ENCODE results near the gene FNDC3A. TPM values are rescaled to one million over a fixed set of nuclear protein-coding genes. Genes with fewer than 3 reads are reported as not detected.
"Not testable (repeated sequence)": the region's sequence is repeated elsewhere in the genome, so short reads cannot be mapped to it uniquely, and the experiment has no call there.

The FNDC3A gene
- total RNA-seq, 2 donors from 2014 or later = 35.3 to 39.0 TPM

GRCh38 chr13:49118455-49118854 lies 142.7 kb downstream of the FNDC3A start:
- not testable (repeated sequence) for H3K9me3 Mint-ChIP-seq; ATAC-seq; H3K4me3 Mint-ChIP-seq; DNase-seq (ENCODE audit: low spot score); H3K27me3 Mint-ChIP-seq; H3K27ac Mint-ChIP-seq
- Mint-ChIP-seq H3K36me3 (peaks cover 29% of the 10 kb centered on the region), H3K4me1 (ENCODE audit: low read depth in 2 of 2) (peaks cover 22 to 30% of the 10 kb centered on the region in 2 donors)

GRCh38 chr13:49124693-49125304 lies 149.1 kb downstream of the FNDC3A start:
- no peak for ATAC-seq
- peaks cover 8% of the 10 kb centered on the region for H3K36me3 Mint-ChIP-seq
- no peak overlapping the region for H3K4me3 Mint-ChIP-seq
- H3K27ac Mint-ChIP-seq = peak overlapping the region in 1 of 2 donors; percentile 26
- H3K27me3 Mint-ChIP-seq = no peaks in the 10 kb centered on the region
- peaks cover 23 to 25% of the 10 kb centered on the region in 2 donors for H3K4me1 Mint-ChIP-seq (ENCODE audit: low read depth in 2 of 2)
- peaks cover 4% of the 10 kb centered on the region for H3K9me3 Mint-ChIP-seq
- DNase-seq (ENCODE audit: low spot score) = no peak

- H3K27me3 Mint-ChIP-seq = no peaks in the 10 kb centered on the region
- peaks cover 19 to 21% of the 10 kb centered on the region in 2 donors for H3K4me1 Mint-ChIP-seq (ENCODE audit: low read depth in 2 of 2)
- ATAC-seq (no peak), DNase-seq (ENCODE audit: low spot score) (no peak)
- no peak overlapping the region for H3K4me3 Mint-ChIP-seq
- peaks cover 4% of the 10 kb centered on the region for H3K9me3 Mint-ChIP-seq
- H3K27ac Mint-ChIP-seq = no peak overlapping the region
- H3K36me3 Mint-ChIP-seq = peaks cover 6% of the 10 kb centered on the region
Measured at GRCh38 chr13:49125964-49126524, 150.3 kb downstream of the FNDC3A start.

GRCh38 chr13:49132479-49133002 lies 156.8 kb downstream of the FNDC3A start:
- Mint-ChIP-seq H3K36me3 (peaks cover 29% of the 10 kb centered on the region), H3K27ac (peak overlapping the region in 1 of 2 donors; percentile 2), H3K27me3 (no peaks in the 10 kb centered on the region), H3K9me3 (no peaks in the 10 kb centered on the region), H3K4me1 (ENCODE audit: low read depth in 2 of 2) (peaks cover 0 to 6% of the 10 kb centered on the region in 2 donors), H3K4me3 (no peak overlapping the region)
- ATAC-seq = no peak
- no peak for DNase-seq (ENCODE audit: low spot score)

GRCh38 chr13:49134305-49134704 lies 158.6 kb downstream of the FNDC3A start:
- H3K27me3 Mint-ChIP-seq = no peaks in the 10 kb centered on the region
- H3K27ac Mint-ChIP-seq = no peak overlapping the region
- ATAC-seq = no peak
- no peaks in the 10 kb centered on the region for H3K9me3 Mint-ChIP-seq
- peaks cover 35% of the 10 kb centered on the region for H3K36me3 Mint-ChIP-seq
- no peak overlapping the region for H3K4me3 Mint-ChIP-seq
- DNase-seq (ENCODE audit: low spot score) = no peak
- H3K4me1 Mint-ChIP-seq (ENCODE audit: low read depth in 2 of 2) = peaks cover 6 to 9% of the 10 kb centered on the region in 2 donors

GRCh38 chr13:49137138-49137643 lies 161.5 kb downstream of the FNDC3A start:
- H3K9me3 Mint-ChIP-seq; H3K27ac Mint-ChIP-seq; ATAC-seq; H3K4me3 Mint-ChIP-seq; DNase-seq (ENCODE audit: low spot score); H3K27me3 Mint-ChIP-seq: not testable (repeated sequence)
- H3K4me1 Mint-ChIP-seq (ENCODE audit: low read depth in 2 of 2) = peaks cover 17 to 18% of the 10 kb centered on the region in 2 donors
- peaks cover 38% of the 10 kb centered on the region for H3K36me3 Mint-ChIP-seq

- Mint-ChIP-seq H3K4me1 (ENCODE audit: low read depth in 2 of 2) (peaks cover 19 to 27% of the 10 kb centered on the region in 2 donors), H3K4me3 (no peak overlapping the region), H3K27me3 (no peaks in the 10 kb centered on the region), H3K36me3 (peaks cover 35% of the 10 kb centered on the region), H3K9me3 (no peaks in the 10 kb centered on the region), H3K27ac (no peak overlapping the region)
- DNase-seq (ENCODE audit: low spot score) (no peak), ATAC-seq (no peak)
Measured at GRCh38 chr13:49140910-49141611, 165.3 kb downstream of the FNDC3A start.

GRCh38 chr13:49146950-49147355 lies 171.2 kb downstream of the FNDC3A start:
- Mint-ChIP-seq H3K4me3 (peak overlapping the region; percentile 64), H3K36me3 (peaks cover 55% of the 10 kb centered on the region), H3K27me3 (no peaks in the 10 kb centered on the region), H3K9me3 (peaks cover 4% of the 10 kb centered on the region), H3K27ac (peak overlapping the region; percentile 71 to 84), H3K4me1 (ENCODE audit: low read depth in 2 of 2) (peaks cover 16 to 24% of the 10 kb centered on the region in 2 donors)
- DNase-seq (ENCODE audit: low spot score) = no peak
- peak in 1 of 2 donors; percentile 57 for ATAC-seq

GRCh38 chr13:49148405-49148804 lies 172.7 kb downstream of the FNDC3A start:
- Mint-ChIP-seq H3K36me3 (peaks cover 51% of the 10 kb centered on the region), H3K9me3 (peaks cover 4% of the 10 kb centered on the region), H3K27ac (peak overlapping the region in 1 of 2 donors; percentile 25), H3K4me3 (no peak overlapping the region), H3K27me3 (no peaks in the 10 kb centered on the region), H3K4me1 (ENCODE audit: low read depth in 2 of 2) (peaks cover 11 to 20% of the 10 kb centered on the region in 2 donors)
- DNase-seq (ENCODE audit: low spot score) (no peak), ATAC-seq (no peak)

- peaks cover 14% of the 10 kb centered on the region for H3K36me3 Mint-ChIP-seq
- not testable (repeated sequence) for H3K9me3 Mint-ChIP-seq; H3K27me3 Mint-ChIP-seq; DNase-seq (ENCODE audit: low spot score); ATAC-seq; H3K27ac Mint-ChIP-seq; H3K4me3 Mint-ChIP-seq
- peaks cover 13 to 33% of the 10 kb centered on the region in 2 donors for H3K4me1 Mint-ChIP-seq (ENCODE audit: low read depth in 2 of 2)
Measured at GRCh38 chr13:49157955-49158584, 182.4 kb downstream of the FNDC3A start.

GRCh38 chr13:49163162-49163561 lies 187.4 kb downstream of the FNDC3A start:
- H3K27me3 Mint-ChIP-seq; H3K27ac Mint-ChIP-seq; ATAC-seq; DNase-seq (ENCODE audit: low spot score); H3K4me3 Mint-ChIP-seq: not testable (repeated sequence)
- Mint-ChIP-seq H3K9me3 (peaks cover 12% of the 10 kb centered on the region), H3K36me3 (peaks cover 34% of the 10 kb centered on the region), H3K4me1 (ENCODE audit: low read depth in 2 of 2) (peaks cover 13 to 44% of the 10 kb centered on the region in 2 donors)

GRCh38 chr13:49164712-49165111 lies 189.0 kb downstream of the FNDC3A start:
- H3K36me3 Mint-ChIP-seq = peaks cover 34% of the 10 kb centered on the region
- H3K27ac Mint-ChIP-seq = no peak overlapping the region
- no peaks in the 10 kb centered on the region for H3K27me3 Mint-ChIP-seq
- H3K4me1 Mint-ChIP-seq (ENCODE audit: low read depth in 2 of 2) = peaks cover 5 to 32% of the 10 kb centered on the region in 2 donors
- no peak overlapping the region for H3K4me3 Mint-ChIP-seq
- H3K9me3 Mint-ChIP-seq = peaks cover 12% of the 10 kb centered on the region
- DNase-seq (ENCODE audit: low spot score) (no peak), ATAC-seq (no peak)

Measured in natural killer cell treated with Interleukin-12 subunit alpha and Interleukin-12 subunit beta and Interleukin-15 and Interleukin-18, amount 100 ng/mL, for 72 hours (primary cell).